Measurements from ENCODE around the gene ALKBH4.
A peak's percentile ranks its signal among the peaks of the same experiment; 100 is the strongest.

The ALKBH4 gene

GRCh38 chr7:102427019-102427405 lies 37.7 kb downstream of the ALKBH4 start:
- H3K4me2 ChIP-seq (ENCODE audit: insufficient read depth, low read length), result no peak overlapping the region

GRCh38 chr7:102426268-102427018 lies 38.2 kb downstream of the ALKBH4 start:
- Histone ChIP-seq H2AFZ (ENCODE audit: low read depth, low read length) (no peak overlapping the region), H3K9ac (ENCODE audit: low read depth, low read length) (no peak overlapping the region), H3K4me3 (ENCODE audit: low read depth in 1 of 2, low read length in 2 of 2) (no peak overlapping the region), H3K4me1 (ENCODE audit: insufficient read depth, low read length) (no peaks in the 10 kb centered on the region), H3K79me2 (ENCODE audit: insufficient read depth, low read length) (no peaks in the 10 kb centered on the region; the same call in 1 of the 2 replicates), H3K9me3 (ENCODE audit: insufficient read depth, low read length, severe bottlenecking) (no peaks in the 10 kb centered on the region), H3K36me3 (ENCODE audit: insufficient read depth, low read length) (peaks cover 46% of the 10 kb centered on the region), H3K4me2 (ENCODE audit: insufficient read depth, low read length) (no peak overlapping the region), H3K27ac (ENCODE audit: low read length) (no peak overlapping the region), H4K20me1 (ENCODE audit: insufficient read depth, low read length) (peaks cover 10% of the 10 kb centered on the region; the same call in 1 of the 2 replicates), H3K27me3 (ENCODE audit: insufficient read depth, low read length, poor library complexity) (no peaks in the 10 kb centered on the region)
- DNase-seq (no peak), ATAC-seq (ENCODE audit: insufficient read depth, low read depth) (peak; percentile 53)
- TF ChIP-seq EZH2 (IDR thresholded peaks at IDR 0.05; ENCODE audit: borderline replicate concordance, low read depth, low read length, severe bottlenecking) (no peak), CTCF (IDR thresholded peaks at IDR 0.05; ENCODE audit: borderline replicate concordance, extremely low read depth, low read length, poor library complexity, severe bottlenecking) (no peak)

More at GRCh38 chr7:102427019-102427405, 37.7 kb downstream of the ALKBH4 start:
- no peak overlapping the region for H3K27ac ChIP-seq (ENCODE audit: low read length)
- no peak for TF ChIP-seq CTCF (IDR thresholded peaks at IDR 0.05; ENCODE audit: borderline replicate concordance, extremely low read depth, low read length, poor library complexity, severe bottlenecking)
- no peak for TF ChIP-seq EZH2 (IDR thresholded peaks at IDR 0.05; ENCODE audit: borderline replicate concordance, low read depth, low read length, severe bottlenecking)
- H3K4me1 ChIP-seq (ENCODE audit: insufficient read depth, low read length), result no peaks in the 10 kb centered on the region
- H3K79me2 ChIP-seq (ENCODE audit: insufficient read depth, low read length), result no peaks in the 10 kb centered on the region; the same call in 1 of the 2 replicates
- DNase-seq (no peak), ATAC-seq (ENCODE audit: insufficient read depth, low read depth) (no peak)
- peaks cover 42% of the 10 kb centered on the region for H3K36me3 ChIP-seq (ENCODE audit: insufficient read depth, low read length)
- H4K20me1 ChIP-seq (ENCODE audit: insufficient read depth, low read length), result peaks cover 10% of the 10 kb centered on the region; the same call in 1 of the 2 replicates
- no peak overlapping the region for H2AFZ ChIP-seq (ENCODE audit: low read depth, low read length)
- no peak overlapping the region for H3K9ac ChIP-seq (ENCODE audit: low read depth, low read length)
- no peaks in the 10 kb centered on the region for H3K27me3 ChIP-seq (ENCODE audit: insufficient read depth, low read length, poor library complexity)
- H3K9me3 ChIP-seq (ENCODE audit: insufficient read depth, low read length, severe bottlenecking), result no peaks in the 10 kb centered on the region
- no peak overlapping the region for H3K4me3 ChIP-seq (ENCODE audit: low read depth in 1 of 2, low read length in 2 of 2)

GRCh38 chr7:102425639-102426267 lies 38.9 kb downstream of the ALKBH4 start:
- Histone ChIP-seq H4K20me1 (ENCODE audit: insufficient read depth, low read length) (peaks cover 10% of the 10 kb centered on the region; the same call in 1 of the 2 replicates), H3K9me3 (ENCODE audit: insufficient read depth, low read length, severe bottlenecking) (no peaks in the 10 kb centered on the region), H3K36me3 (ENCODE audit: insufficient read depth, low read length) (peaks cover 51% of the 10 kb centered on the region), H2AFZ (ENCODE audit: low read depth, low read length) (no peak overlapping the region), H3K4me2 (ENCODE audit: insufficient read depth, low read length) (no peak overlapping the region), H3K27me3 (ENCODE audit: insufficient read depth, low read length, poor library complexity) (no peaks in the 10 kb centered on the region), H3K4me1 (ENCODE audit: insufficient read depth, low read length) (no peaks in the 10 kb centered on the region), H3K79me2 (ENCODE audit: insufficient read depth, low read length) (no peaks in the 10 kb centered on the region; the same call in 1 of the 2 replicates), H3K9ac (ENCODE audit: low read depth, low read length) (no peak overlapping the region), H3K4me3 (ENCODE audit: low read depth in 1 of 2, low read length in 2 of 2) (no peak overlapping the region), H3K27ac (ENCODE audit: low read length) (no peak overlapping the region)
- TF ChIP-seq CTCF (IDR thresholded peaks at IDR 0.05; ENCODE audit: borderline replicate concordance, extremely low read depth, low read length, poor library complexity, severe bottlenecking) (no peak), EZH2 (IDR thresholded peaks at IDR 0.05; ENCODE audit: borderline replicate concordance, low read depth, low read length, severe bottlenecking) (no peak)
- ATAC-seq (ENCODE audit: insufficient read depth, low read depth) (peak; percentile 44; the same call in 2 of the 3 replicates), DNase-seq (peak; percentile 18)

All from DND-41 (cell line).